Ovary (tissue), 9 donors: ENCODE results near the gene PLOD1. TPM values are rescaled to one million over a fixed set of nuclear protein-coding genes. Genes with fewer than 3 reads are reported as not detected.

Experiments
- DNase-seq, 5 donors: peaks; one replicate each; pipeline ENCODE4 v3.0.0-alpha.2; 2019 to 2020
- H3K27ac ChIP-seq, 2 donors: fragments of 200-600 bp; one replicate each; pipeline versions ENCODE4 v1.5.1 to v1.8.0; 2019 to 2022
- H3K27me3 ChIP-seq: fragments of 200-600 bp; one replicate; pipeline ENCODE4 v1.8.0; 2022
- H3K36me3 ChIP-seq: fragments of 200-600 bp; sonication (generic); one replicate; pipeline ENCODE4 v1.5.1; 2019
- H3K4me1 ChIP-seq: one replicate; pipeline ENCODE4 v1.8.1; 2013; ENCODE audit warnings: mild to moderate bottlenecking, moderate library complexity; ENCODE audit not compliant: insufficient read depth
- H3K4me3 ChIP-seq: fragments of 200-600 bp; sonication (generic); one replicate; pipeline ENCODE4 v1.5.1; 2017
- H3K9me3 ChIP-seq, 2 donors: fragments of 200-600 bp in 1 of 2; sonication (generic) in 1 of 2; one replicate each; pipeline versions ENCODE4 v1.5.1 to v1.8.1; 2013 to 2019; ENCODE audit warnings: mild to moderate bottlenecking in 1 of 2, moderate library complexity in 1 of 2
- CTCF ChIP-seq, 3 donors: fragments of 450-650 bp in 2 of 3; fragments of 200-600 bp in 1 of 3; IDR thresholded peaks; one replicate each; pipeline versions ENCODE4 v1.5.1 to v1.8.0; 2016 to 2022; ENCODE audit warnings: antibody characterized with exemption in 3 of 3, mild to moderate bottlenecking in 1 of 3
- EP300 ChIP-seq: sonication (generic); formaldehyde crosslinking; IDR thresholded peaks from one replicate; pipeline ENCODE4 v1.6.1; 2017; ENCODE audit warnings: antibody characterized with exemption
- POLR2A ChIP-seq: fragments of 450-650 bp; IDR thresholded peaks from one replicate; pipeline ENCODE4 v1.6.1; 2017; ENCODE audit warnings: antibody characterized with exemption, mild to moderate bottlenecking, moderate library complexity
- WGBS, 3 donors: extraction: QIAGEN DNeasy Blood & Tissue Kit in 1 of 3; methylation state at CpG; one replicate each; pipeline versions ENCODE4 v1.1.5 to v1.1.7; 2013 to 2017; 5-methylcytosine and 5-hydroxymethylcytosine counted together
- intact Hi-C, 4 donors: fragments of 100-400 bp; cut with DNase I; formaldehyde crosslinking; loops; one replicate each; pipeline versions ENCODE4 v1.11.0 to v1.15.1; 2022 to 2023
- polyA plus RNA-seq, 2 donors: library from polyadenylated mRNA; stranded (reverse); fragments of 200-250 nt in 1 of 2; fragments of 350-450 nt in 1 of 2; fragmentation: Illumina TruSeq in 1 of 2; extraction: RNeasy Lipid Tissue Mini Kit (QIAGEN cat#74804) in 1 of 2; gene quantifications; one replicate each; pipeline ENCODE4 v1.2.3, GENCODE V29; 2013 to 2014
- total RNA-seq, 7 donors: library from RNA; depleted of rRNA in 2 of 7; stranded (reverse); fragments of >200 nt in 2 of 7; fragmentation: NEBNext Ultra II Directional in 3 of 7; extraction: Animal tissue kit (Norgen Biotek cat#: 25700) in 3 of 7; gene quantifications; one replicate each; pipeline versions ENCODE4 v1.1.0 to v1.2.4, GENCODE V29; 2016 to 2023
- donor health status: DM: no; HTN: no; CAD: no; lungs with moderate emphysema.
- donor health status: DM: no; HTN: no; CAD: no.
- donor health status: Bipolar disorder and iron deficiency.
- donor health status: DM: yes; HTN: yes; CAD: no.
- donor health status: DM: no; HTN: no; CAD: no.
- donor health status: DM: yes; HTN: yes; CAD: no.

Gene PLOD1
- total and polyA plus RNA-seq, 9 donors = 26.3 to 98.2 (median 58.7) TPM

DNA sequence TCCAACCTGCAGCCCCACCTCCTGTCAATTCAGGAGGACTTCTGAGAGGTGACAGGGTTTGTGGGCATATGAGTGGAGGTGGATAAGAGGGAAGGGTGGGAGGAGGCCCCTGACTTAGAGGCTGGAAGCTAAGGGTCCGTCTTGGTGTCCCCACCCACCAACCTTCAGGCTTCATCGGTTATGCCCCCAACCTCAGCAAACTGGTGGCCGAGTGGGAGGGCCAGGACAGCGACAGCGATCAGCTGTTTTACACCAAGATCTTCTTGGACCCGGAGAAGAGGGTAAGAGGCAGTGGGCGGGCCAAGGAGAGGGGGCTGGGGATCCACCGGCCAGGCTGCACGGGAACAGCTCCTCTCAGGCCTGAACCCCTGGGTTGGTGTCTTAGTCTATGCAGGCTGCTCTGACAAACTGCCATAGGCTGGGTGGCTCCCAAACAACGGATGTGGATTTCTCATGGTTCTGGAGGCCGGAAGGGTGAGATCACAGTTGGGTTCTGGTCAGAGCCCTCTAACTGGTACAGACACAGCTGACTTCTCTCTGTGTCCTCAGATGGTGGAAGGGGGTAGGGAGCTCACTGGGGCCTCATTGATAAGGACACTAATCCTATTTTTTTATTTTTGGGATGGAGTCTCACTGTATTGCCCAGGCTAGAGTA is 18.1 kb downstream of the PLOD1 start:
- no peak for DNase-seq
- Histone ChIP-seq H3K9me3 (no peaks in the 10 kb centered on the region), H3K36me3 (no peaks in the 10 kb centered on the region), H3K4me3 (no peak overlapping the region), H3K27ac (no peak overlapping the region), H3K4me1 (no peaks in the 10 kb centered on the region), H3K27me3 (no peaks in the 10 kb centered on the region)
- WGBS, 3 donors = 73 to 77% (median 75%) methylated on average over 11 of the region's 11 CpGs
- TF ChIP-seq CTCF (IDR thresholded peaks at IDR 0.05) (no peak), EP300 (no peak), POLR2A (no peak)
- intact Hi-C loops = no loop called here

DNA sequence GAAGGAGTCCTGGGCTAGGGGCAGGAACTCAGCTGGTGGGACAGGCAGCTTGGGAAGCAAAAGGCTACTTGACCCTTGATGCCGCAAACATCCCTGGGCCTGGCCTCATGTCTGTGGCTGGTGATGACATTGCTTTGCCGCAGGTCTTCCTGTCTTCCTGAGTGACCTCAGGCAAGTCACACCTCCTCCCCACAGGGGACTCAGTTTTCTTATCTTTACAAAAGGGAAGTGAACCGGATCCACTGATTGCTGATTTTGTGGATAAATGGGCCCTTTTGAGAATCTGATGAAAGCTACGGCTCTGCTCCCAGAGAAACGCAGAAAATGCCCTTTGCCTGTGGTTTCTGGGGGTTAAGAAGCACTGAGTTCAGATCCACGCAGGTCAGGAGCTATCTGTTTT is 20.7 kb downstream of the PLOD1 start:
- DNase-seq = no peak
- Histone ChIP-seq H3K9me3 (no peaks in the 10 kb centered on the region), H3K4me1 (no peaks in the 10 kb centered on the region), H3K36me3 (no peaks in the 10 kb centered on the region), H3K27ac (no peak overlapping the region), H3K4me3 (no peak overlapping the region), H3K27me3 (no peaks in the 10 kb centered on the region)
- TF ChIP-seq POLR2A (no peak), CTCF (IDR thresholded peaks at IDR 0.05) (no peak), EP300 (no peak)
- intact Hi-C loops = no loop called here
- 85 to 91% (median 90%) methylated on average over 6 of the region's 6 CpGs for WGBS, 3 donors

DNA sequence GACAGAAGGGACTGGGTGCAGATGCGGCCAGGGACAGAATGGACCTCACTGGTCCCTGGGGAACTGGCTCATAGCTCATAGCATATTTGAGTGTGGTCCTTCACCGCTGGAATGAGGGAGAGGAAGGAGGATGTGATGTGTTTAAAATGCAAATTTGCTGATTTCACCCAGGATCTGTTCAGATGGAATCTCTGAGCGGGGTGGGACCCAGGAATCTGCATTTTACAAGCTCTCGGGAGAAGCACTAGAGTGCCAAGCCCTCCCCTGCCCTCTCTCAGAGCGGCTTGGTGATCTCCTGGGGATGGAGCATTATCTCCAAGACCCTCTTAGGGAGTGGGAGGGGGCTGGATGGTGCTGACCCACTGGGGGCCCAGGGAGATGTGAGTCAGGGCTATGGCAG is 22.9 kb downstream of the PLOD1 start:
- no peak overlapping the region for H3K4me3 ChIP-seq
- no peaks in the 10 kb centered on the region for H3K27me3 ChIP-seq
- no peak for DNase-seq
- intact Hi-C loops = no loop called here
- no peak overlapping the region for H3K27ac ChIP-seq
- no peaks in the 10 kb centered on the region for H3K36me3 ChIP-seq
- no peak for TF ChIP-seq CTCF (IDR thresholded peaks at IDR 0.05)
- no peak for TF ChIP-seq EP300
- H3K4me1 ChIP-seq = no peaks in the 10 kb centered on the region
- no peaks in the 10 kb centered on the region for H3K9me3 ChIP-seq
- WGBS, 3 donors = 91 to 93% (median 92%) methylated on average over 5 of the region's 5 CpGs

- no peak overlapping the region for H3K27ac ChIP-seq
- H3K4me1 ChIP-seq = no peaks in the 10 kb centered on the region
- H3K36me3 ChIP-seq = no peaks in the 10 kb centered on the region
- H3K27me3 ChIP-seq = no peaks in the 10 kb centered on the region
- WGBS, 3 donors = 91 to 93% (median 91%) methylated on average over 12 of the region's 12 CpGs
- DNase-seq = no peak
- TF ChIP-seq POLR2A (no peak), EP300 (no peak), CTCF (IDR thresholded peaks at IDR 0.05) (no peak)
- H3K9me3 ChIP-seq = no peaks in the 10 kb centered on the region
- intact Hi-C loops = no loop called here
- H3K4me3 ChIP-seq = no peak overlapping the region
Measured at GRCh38 chr1:11957897-11958296, 23.4 kb downstream of the PLOD1 start.
